Measurements from ENCODE around the gene UTS2B. TPM values are rescaled to one million over a fixed set of nuclear protein-coding genes. Genes with fewer than 3 reads are reported as not detected.

The UTS2B gene
- total RNA-seq (1 to 10 TPM in 1 of 7 donors, under 1 TPM in 6; 0.60 to 1.0 (median 0.94) TPM), polyA plus RNA-seq (under 1 TPM; 0.63 to 0.80 TPM)
- long read RNA-seq, donor 1, partial matches to known transcripts: 0 of 1 reads
- long read RNA-seq, donor 1, other reads (novel, unspliced or antisense): 1 of 1 reads
- long read RNA-seq, donor 2: 0 reads
- long read RNA-seq, donor 3: 0 reads

- no peak for TF ChIP-seq EP300 (IDR thresholded peaks at IDR 0.05)
- no peak for TF ChIP-seq CTCF (IDR thresholded peaks at IDR 0.05)
- TF ChIP-seq POLR2A (IDR thresholded peaks at IDR 0.05): no peak
- no peaks in the 10 kb centered on the region for H3K36me3 ChIP-seq
- H3K27ac ChIP-seq: peak within 1 kb of the TSS; percentile 82 to 92
- H3K4me3 ChIP-seq: peak within 1 kb of the TSS; percentile 82
- 0 to 1% (median 1%) methylated on average over 33 to 37 of the region's 37 CpGs for WGBS, 3 donors
- H3K9me3 ChIP-seq: no peaks in the 10 kb centered on the region
- H3K27me3 ChIP-seq: no peaks in the 10 kb centered on the region
- peak; percentile 35 to 66 (median 46) for DNase-seq
- intact Hi-C loops (cut with DNase I): no loop called here
- H3K4me1 ChIP-seq (ENCODE audit: insufficient read depth): no peaks in the 10 kb centered on the region
These were observed at the start of gene UTS2B for GRCh38 chr3:191329654-191330529. TSS of gene UTS2B (minus strand) at chr3:191330526. CDS start at chr3:191282189, 48,337 bp downstream.

- Histone ChIP-seq H3K27ac (no peak overlapping the region), H3K36me3 (no peaks in the 10 kb centered on the region), H3K4me1 (ENCODE audit: insufficient read depth) (peaks cover 7% of the 10 kb centered on the region), H3K4me3 (no peak overlapping the region), H3K27me3 (no peaks in the 10 kb centered on the region), H3K9me3 (no peaks in the 10 kb centered on the region)
- WGBS, 3 donors: 18 to 28% (median 24%) methylated on average over 2 of the region's 2 CpGs
- intact Hi-C loops (cut with DNase I): no loop called here
- no peak for TF ChIP-seq POLR2A (IDR thresholded peaks at IDR 0.05)
- no peak for TF ChIP-seq EP300 (IDR thresholded peaks at IDR 0.05)
- TF ChIP-seq CTCF (IDR thresholded peaks at IDR 0.05): no peak
- no peak for DNase-seq
These were observed 49.7 kb upstream of the UTS2B start for GRCh38 chr3:191380001-191380400.

GRCh38 chr3:191379446-191379845 lies 49.1 kb upstream of the UTS2B start:
- intact Hi-C loops (cut with DNase I): no loop called here

More at GRCh38 chr3:191379446-191379845, 49.1 kb upstream of the UTS2B start:
- TF ChIP-seq POLR2A (IDR thresholded peaks at IDR 0.05): no peak
- no peak for TF ChIP-seq CTCF (IDR thresholded peaks at IDR 0.05)
- H3K4me1 ChIP-seq (ENCODE audit: insufficient read depth): peaks cover 7% of the 10 kb centered on the region
- H3K27me3 ChIP-seq: no peaks in the 10 kb centered on the region
- H3K36me3 ChIP-seq: no peaks in the 10 kb centered on the region
- no peaks in the 10 kb centered on the region for H3K9me3 ChIP-seq
- DNase-seq: no peak
- 28 to 52% (median 40%) methylated on average over 2 of the region's 2 CpGs for WGBS, 3 donors
- no peak overlapping the region for H3K4me3 ChIP-seq
- H3K27ac ChIP-seq: no peak overlapping the region

All from ovary (tissue), 10 donors.